Body of pancreas (tissue), 4 donors: ENCODE results near the gene GALNT6. TPM values are rescaled to one million over a fixed set of nuclear protein-coding genes. Genes with fewer than 3 reads are reported as not detected.
A peak's percentile ranks its signal among the peaks of the same experiment; 100 is the strongest.

Experiments
- ATAC-seq: fragments of 150-250 bp; one replicate; pipeline ENCODE4 v1.9.1; 2016
- DNase-seq, 4 donors: peaks; one replicate each; pipeline ENCODE4 v3.0.0-alpha.2; 2019
- H3K27ac ChIP-seq, 4 donors: fragments of 200-600 bp; sonication (generic); 1 replicate in 3 of 4; 2 replicates in 1 of 4; pipeline versions ENCODE4 v1.5.1 to v1.6.1; 2016 to 2019; ENCODE audit warnings: mild to moderate bottlenecking in 1 of 4, mixed read lengths in 1 of 4, moderate library complexity in 1 of 4
- H3K27me3 ChIP-seq, 2 donors: fragments of 200-600 bp; sonication (generic); one replicate each; pipeline ENCODE4 v1.6.0; 2016; ENCODE audit warnings: mild to moderate bottlenecking in 1 of 2
- H3K36me3 ChIP-seq, 2 donors: fragments of 200-600 bp; sonication (generic); replicated peaks in 1 of 2; 2 replicates each; pipeline ENCODE4 v1.5.1; 2016; ENCODE audit warnings: low read depth in 2 of 2; ENCODE audit not compliant: insufficient read depth in 1 of 2
- H3K4me1 ChIP-seq: fragments of 200-600 bp; sonication (generic); one replicate; pipeline ENCODE4 v1.6.0; 2016
- H3K4me3 ChIP-seq, 2 donors: fragments of 200-600 bp; sonication (generic); 1 replicate in 1 of 2; 2 replicates in 1 of 2; pipeline ENCODE4 v1.5.1; 2016 to 2019
- H3K9me3 ChIP-seq, 3 donors: fragments of 200-600 bp; sonication (generic); 1 replicate in 2 of 3; 2 replicates in 1 of 3; pipeline ENCODE4 v1.5.1; 2016
- POLR2A ChIP-seq, 3 donors: fragments of 450-650 bp; IDR thresholded peaks; one replicate each; pipeline ENCODE4 v1.6.1; 2016; ENCODE audit warnings: antibody characterized with exemption in 3 of 3, mild to moderate bottlenecking in 2 of 3
- WGBS, 2 donors: methylation state at CpG; one replicate each; pipeline ENCODE4 v1.1.5; 2017; 5-methylcytosine and 5-hydroxymethylcytosine counted together
- intact Hi-C: fragments of 100-400 bp; cut with DNase I; formaldehyde crosslinking; loops from one replicate; pipeline ENCODE4 v1.15.1; 2023
- total RNA-seq, 2 donors: library from RNA; depleted of rRNA; stranded (reverse); fragments of >200 nt; gene quantifications; one replicate each; pipeline ENCODE4 v1.1.0, GENCODE V29; 2016
- TF ChIP-seq, protein P1 (sequence below), 7 experiments: fragments of 450-650 bp in 4 of 7; fragments of 200-600 bp in 3 of 7; sonication (generic) in 3 of 7; IDR thresholded peaks; one replicate each; pipeline ENCODE4 v1.5.1; 2016 to 2019; ENCODE audit warnings: antibody characterized with exemption in 7 of 7

Gene GALNT6
- total RNA-seq, 2 donors from 2014 or later: 8.6 to 9.3 TPM

DNA sequence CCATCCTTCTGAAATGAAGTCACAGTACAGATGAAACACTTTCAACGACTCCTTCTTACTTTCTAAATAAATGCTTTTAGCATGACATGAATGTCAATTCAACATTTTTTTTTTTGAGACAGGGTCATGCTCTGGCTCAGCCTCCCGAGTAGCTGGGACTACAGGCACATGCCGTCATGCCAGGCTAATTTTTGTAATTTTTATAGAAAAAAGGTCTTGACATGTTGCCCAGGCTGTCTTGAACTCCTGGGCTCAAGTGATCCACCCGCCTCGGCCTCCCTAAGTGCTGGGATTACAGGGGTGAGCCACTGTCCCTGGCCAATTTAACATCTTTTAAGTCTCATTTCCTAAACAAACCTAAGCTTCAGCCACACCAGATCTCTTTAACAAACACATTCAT is 16.4 kb downstream of the GALNT6 start:
- ATAC-seq (no peak), DNase-seq (no peak)
- 86 to 93% methylated on average over 5 of the region's 5 CpGs for WGBS, 2 donors
- intact Hi-C loops: no loop called here
- Histone ChIP-seq H3K36me3 (peaks cover 0 to 3% of the 10 kb centered on the region in 2 donors), H3K27ac (no peak overlapping the region), H3K4me3 (no peak overlapping the region), H3K9me3 (no peaks in the 10 kb centered on the region), H3K4me1 (peaks cover 11% of the 10 kb centered on the region), H3K27me3 (no peaks in the 10 kb centered on the region)
- no peak for TF ChIP-seq POLR2A (IDR thresholded peaks at IDR 0.05)
- TF ChIP-seq, protein P1, sequence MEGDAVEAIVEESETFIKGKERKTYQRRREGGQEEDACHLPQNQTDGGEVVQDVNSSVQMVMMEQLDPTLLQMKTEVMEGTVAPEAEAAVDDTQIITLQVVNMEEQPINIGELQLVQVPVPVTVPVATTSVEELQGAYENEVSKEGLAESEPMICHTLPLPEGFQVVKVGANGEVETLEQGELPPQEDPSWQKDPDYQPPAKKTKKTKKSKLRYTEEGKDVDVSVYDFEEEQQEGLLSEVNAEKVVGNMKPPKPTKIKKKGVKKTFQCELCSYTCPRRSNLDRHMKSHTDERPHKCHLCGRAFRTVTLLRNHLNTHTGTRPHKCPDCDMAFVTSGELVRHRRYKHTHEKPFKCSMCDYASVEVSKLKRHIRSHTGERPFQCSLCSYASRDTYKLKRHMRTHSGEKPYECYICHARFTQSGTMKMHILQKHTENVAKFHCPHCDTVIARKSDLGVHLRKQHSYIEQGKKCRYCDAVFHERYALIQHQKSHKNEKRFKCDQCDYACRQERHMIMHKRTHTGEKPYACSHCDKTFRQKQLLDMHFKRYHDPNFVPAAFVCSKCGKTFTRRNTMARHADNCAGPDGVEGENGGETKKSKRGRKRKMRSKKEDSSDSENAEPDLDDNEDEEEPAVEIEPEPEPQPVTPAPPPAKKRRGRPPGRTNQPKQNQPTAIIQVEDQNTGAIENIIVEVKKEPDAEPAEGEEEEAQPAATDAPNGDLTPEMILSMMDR (IDR thresholded peaks at IDR 0.05): no peak

DNA sequence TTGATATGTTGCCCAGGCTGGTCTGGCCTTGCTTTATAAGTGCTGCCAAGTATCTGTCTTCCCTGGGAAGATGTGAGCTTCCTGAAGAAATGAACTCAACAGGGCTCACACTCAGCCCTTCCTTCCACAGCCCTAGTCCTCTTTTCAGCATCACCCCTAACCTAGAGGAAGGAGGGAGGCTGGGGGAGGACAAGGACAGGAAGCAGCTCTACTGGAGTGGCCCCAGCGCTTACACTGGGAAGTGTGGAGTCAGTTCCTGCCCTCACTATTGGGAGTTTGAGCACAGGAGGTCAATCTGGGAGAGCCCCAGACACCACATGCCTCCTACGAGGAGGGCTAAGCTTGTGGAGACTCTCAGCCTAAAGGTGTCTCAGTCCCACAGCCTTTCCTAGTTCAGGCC is 16.8 kb downstream of the GALNT6 start:
- Histone ChIP-seq H3K9me3 (no peaks in the 10 kb centered on the region), H3K4me1 (peaks cover 11% of the 10 kb centered on the region), H3K4me3 (no peak overlapping the region), H3K27ac (no peak overlapping the region), H3K36me3 (peaks cover 0 to 3% of the 10 kb centered on the region in 2 donors), H3K27me3 (no peaks in the 10 kb centered on the region)
- 81 to 85% methylated on average over 2 of the region's 2 CpGs for WGBS, 2 donors
- DNase-seq (no peak), ATAC-seq (no peak)
- no peak for TF ChIP-seq POLR2A (IDR thresholded peaks at IDR 0.05)
- TF ChIP-seq, protein P1 (IDR thresholded peaks at IDR 0.05): no peak
- intact Hi-C loops: no loop called here

DNA sequence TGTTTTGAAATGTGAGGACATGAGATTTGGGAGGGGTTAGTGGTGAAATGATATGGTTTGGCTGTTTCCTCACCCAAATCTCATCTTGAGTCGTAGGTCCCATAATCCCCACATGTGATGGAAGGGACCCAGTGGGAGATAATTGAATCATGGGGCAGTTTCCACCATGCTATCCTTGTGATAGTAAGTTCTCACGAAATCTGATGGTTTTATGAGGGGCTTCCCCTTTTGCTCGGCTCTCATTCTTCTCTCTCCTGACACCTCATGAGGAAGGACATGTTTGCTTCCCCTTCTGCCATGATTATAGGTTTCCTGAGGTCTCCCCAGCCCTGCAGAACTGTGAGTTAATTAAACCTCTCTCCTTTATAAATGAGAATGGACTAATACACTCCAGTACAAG is 18.0 kb downstream of the GALNT6 start:
- WGBS, 2 donors: 78 to 88% methylated on average over 3 of the region's 3 CpGs
- ATAC-seq (no peak), DNase-seq (no peak)
- Histone ChIP-seq H3K4me3 (no peak overlapping the region), H3K36me3 (peaks cover 0 to 3% of the 10 kb centered on the region in 2 donors), H3K27me3 (no peaks in the 10 kb centered on the region), H3K4me1 (peaks cover 11% of the 10 kb centered on the region), H3K27ac (no peak overlapping the region), H3K9me3 (no peaks in the 10 kb centered on the region)
- intact Hi-C loops: no loop called here
- TF ChIP-seq, protein P1 (IDR thresholded peaks at IDR 0.05): no peak
- no peak for TF ChIP-seq POLR2A (IDR thresholded peaks at IDR 0.05)

DNA sequence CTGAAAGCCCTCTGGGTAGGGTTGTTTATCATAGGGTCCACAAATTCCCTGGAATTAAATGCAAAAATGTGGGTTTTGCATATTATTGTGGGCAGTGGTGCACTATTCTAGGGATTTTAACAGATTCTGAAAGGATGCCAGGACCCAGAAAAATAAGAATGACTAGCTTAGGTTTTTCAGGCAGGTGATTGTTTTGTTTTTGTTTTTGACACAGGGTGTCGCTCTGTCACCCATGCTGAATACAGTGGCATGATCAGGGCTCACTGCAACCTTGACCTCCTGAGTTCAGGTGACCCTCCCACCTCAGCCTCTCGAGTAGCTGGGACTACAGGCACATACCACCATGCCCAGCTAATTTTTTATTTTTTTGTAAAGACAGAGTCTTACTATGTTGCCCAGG is 19.2 kb downstream of the GALNT6 start:
- Histone ChIP-seq H3K9me3 (no peaks in the 10 kb centered on the region), H3K27me3 (no peaks in the 10 kb centered on the region), H3K4me3 (no peak overlapping the region), H3K36me3 (peaks cover 0 to 2% of the 10 kb centered on the region in 2 donors), H3K27ac (peak overlapping the region; percentile 58 to 75 (median 62)), H3K4me1 (peaks cover 11% of the 10 kb centered on the region)
- no peak for TF ChIP-seq POLR2A (IDR thresholded peaks at IDR 0.05)
- TF ChIP-seq, protein P1 (IDR thresholded peaks at IDR 0.05): no peak
- DNase-seq (no peak), ATAC-seq (no peak)
- intact Hi-C loops: no loop called here
- WGBS, 2 donors: 73 to 82% methylated on average over 2 of the region's 2 CpGs

DNA sequence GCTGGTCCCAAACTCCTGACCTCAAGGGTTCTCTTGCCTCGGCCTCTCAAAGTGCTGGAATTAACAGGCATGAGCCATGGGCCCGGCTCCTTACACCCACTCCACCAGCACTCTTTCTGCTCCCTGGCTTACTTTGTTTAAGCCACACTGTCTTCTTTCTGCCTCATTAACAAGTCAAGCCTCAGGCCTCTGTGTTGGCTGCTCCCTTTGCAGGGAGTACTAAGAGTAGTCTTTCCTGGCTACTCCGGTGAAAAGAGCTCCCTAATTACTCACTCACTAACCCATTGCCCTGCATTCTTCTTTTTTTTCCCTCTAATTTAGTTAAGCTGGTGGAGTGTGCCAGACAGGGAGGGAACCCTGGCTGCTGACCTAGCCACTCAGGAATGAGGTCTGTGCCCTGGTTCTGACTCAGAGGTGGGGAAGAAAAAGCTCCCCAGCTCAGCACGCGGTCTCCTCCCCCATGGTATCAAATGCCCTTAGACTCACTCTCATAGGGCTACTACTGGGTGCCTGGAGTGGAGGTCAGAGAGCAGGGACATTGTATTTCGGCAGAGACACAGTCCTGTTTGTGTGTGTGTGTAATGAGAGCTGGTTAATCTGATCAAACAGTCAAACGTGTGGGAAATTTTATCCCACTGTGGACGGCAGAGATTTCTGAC is 19.8 kb downstream of the GALNT6 start:
- Histone ChIP-seq H3K27me3 (no peaks in the 10 kb centered on the region), H3K4me3 (no peak overlapping the region), H3K27ac (peak overlapping the region; percentile 58 to 75 (median 62)), H3K4me1 (peaks cover 11% of the 10 kb centered on the region), H3K36me3 (no peaks in the 10 kb centered on the region), H3K9me3 (no peaks in the 10 kb centered on the region)
- ATAC-seq (peak; percentile 93), DNase-seq (peak; percentile 54 to 81 (median 74))
- intact Hi-C loops: no loop called here
- WGBS, 2 donors: 49 to 50% methylated on average over 8 of the region's 8 CpGs
- TF ChIP-seq, protein P1 (IDR thresholded peaks at IDR 0.05): no peak
- TF ChIP-seq POLR2A (IDR thresholded peaks at IDR 0.05): peak in 1 of 3 donors; percentile 22
